ENCODE data around the gene MORN1. TPM values are rescaled to one million over a fixed set of nuclear protein-coding genes. Genes with fewer than 3 reads are reported as not detected.

Gene MORN1
- total and polyA plus RNA-seq, 4 donors: 2.3 to 6.9 (median 3.6) TPM

- no peak for TF ChIP-seq CTCF (IDR thresholded peaks at IDR 0.05; ENCODE audit: low read depth, low read length, missing input control)
- no peak for TF ChIP-seq ATF3 (IDR thresholded peaks at IDR 0.05)
Observed at GRCh38 chr1:2348346-2349325, 42.7 kb downstream of the MORN1 start (continued).

GRCh38 chr1:2347896-2348295, 43.5 kb downstream of the MORN1 start:
- DNase-seq (ENCODE audit: low spot score): no peak
- Histone ChIP-seq H3K4me3 (ENCODE audit: low read depth in 1 of 3, low read length in 3 of 3) (no peak overlapping the region), H3K9ac (ENCODE audit: low read depth in 1 of 2, low read length in 2 of 2) (no peak overlapping the region), H3K36me3 (ENCODE audit: control insufficient read depth in 4 of 4, insufficient read depth in 3 of 4, low read depth in 1 of 4, low read length in 3 of 4) (no peaks in the 10 kb centered on the region), H3K9me3 (ENCODE audit: control insufficient read depth in 4 of 4, low read length in 3 of 4) (no peaks in the 10 kb centered on the region), H3K27me3 (ENCODE audit: control insufficient read depth in 4 of 4, insufficient read depth in 4 of 4, low read length in 3 of 4) (no peaks in the 10 kb centered on the region), H3K4me1 (ENCODE audit: control insufficient read depth in 4 of 4, insufficient read depth in 4 of 4, low read length in 3 of 4) (no peaks in the 10 kb centered on the region), H3K27ac (ENCODE audit: low read depth in 1 of 2, low read length in 2 of 2) (no peak overlapping the region)
- no peak for TF ChIP-seq RXRA (IDR thresholded peaks at IDR 0.05)
- no peak for TF ChIP-seq HNF4G (IDR thresholded peaks at IDR 0.05)
- TF ChIP-seq JUND (IDR thresholded peaks at IDR 0.05): no peak
- no peak for TF ChIP-seq YY1 (IDR thresholded peaks at IDR 0.05)
- TF ChIP-seq MAX (IDR thresholded peaks at IDR 0.05): no peak
- no peak for TF ChIP-seq RAD21 (IDR thresholded peaks at IDR 0.05)
- no peak for TF ChIP-seq GABPA (IDR thresholded peaks at IDR 0.05 in 1 of 2, conservative IDR thresholded peaks at IDR 0.05 in 1 of 2)
- no peak for TF ChIP-seq FOXA1 (IDR thresholded peaks at IDR 0.05)
- TF ChIP-seq CTCF (IDR thresholded peaks at IDR 0.05; ENCODE audit: low read depth, low read length, missing input control): no peak
- TF ChIP-seq TAF1 (conservative IDR thresholded peaks at IDR 0.05): no peak
- no peak for TF ChIP-seq ZBTB33 (IDR thresholded peaks at IDR 0.05)
- TF ChIP-seq REST (IDR thresholded peaks at IDR 0.05): no peak
- TF ChIP-seq FOXA2 (IDR thresholded peaks at IDR 0.05): no peak
- no peak for TF ChIP-seq ATF3 (IDR thresholded peaks at IDR 0.05)
- no peak for TF ChIP-seq HNF4A (conservative IDR thresholded peaks at IDR 0.05)
- TF ChIP-seq SP1 (IDR thresholded peaks at IDR 0.05): no peak
- 84% methylated on average over 23 of the region's 23 CpGs for WGBS

All from liver (tissue), 9 donors.